HG03354 (cell line): ENCODE measurements around the gene MORN5.
A peak's percentile ranks its signal among the peaks of the same experiment; 100 is the strongest.

Experiments used
- ATAC-seq: cut with Tn5 transposase; IDR thresholded peaks from one replicate; pipeline ENCODE4 v1.9.1; 2021; ENCODE audit warnings: mild to moderate bottlenecking; ENCODE audit not compliant: unreplicated experiment, poor library complexity, severe bottlenecking

MORN5 gene

GRCh38 chr9:122140368-122141193 is 19.1 kb upstream of the MORN5 start:
- no peak for ATAC-seq

- no peak for ATAC-seq
Observed at GRCh38 chr9:122141671-122142070, 18.0 kb upstream of the MORN5 start.

DNA sequence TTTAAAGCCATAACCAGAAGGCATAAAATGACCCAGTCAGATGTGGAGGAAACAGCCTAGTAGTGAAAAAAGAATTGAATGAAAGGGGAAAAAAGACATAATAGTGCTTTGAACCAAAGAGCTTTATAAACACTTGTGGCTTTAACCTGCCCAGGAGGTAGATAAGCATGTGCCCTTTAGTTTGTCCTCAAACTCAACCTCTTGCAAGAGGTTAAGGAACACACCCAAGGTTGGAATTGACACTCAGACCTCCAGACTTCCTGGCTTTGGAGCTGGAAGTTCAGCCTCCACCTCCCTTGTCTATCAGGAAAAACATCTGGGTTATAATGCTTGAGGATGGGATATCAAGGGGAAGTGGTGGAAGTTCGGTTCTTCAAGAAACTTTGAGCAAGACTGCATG is 16.4 kb upstream of the MORN5 start:
- no peak for ATAC-seq

DNA sequence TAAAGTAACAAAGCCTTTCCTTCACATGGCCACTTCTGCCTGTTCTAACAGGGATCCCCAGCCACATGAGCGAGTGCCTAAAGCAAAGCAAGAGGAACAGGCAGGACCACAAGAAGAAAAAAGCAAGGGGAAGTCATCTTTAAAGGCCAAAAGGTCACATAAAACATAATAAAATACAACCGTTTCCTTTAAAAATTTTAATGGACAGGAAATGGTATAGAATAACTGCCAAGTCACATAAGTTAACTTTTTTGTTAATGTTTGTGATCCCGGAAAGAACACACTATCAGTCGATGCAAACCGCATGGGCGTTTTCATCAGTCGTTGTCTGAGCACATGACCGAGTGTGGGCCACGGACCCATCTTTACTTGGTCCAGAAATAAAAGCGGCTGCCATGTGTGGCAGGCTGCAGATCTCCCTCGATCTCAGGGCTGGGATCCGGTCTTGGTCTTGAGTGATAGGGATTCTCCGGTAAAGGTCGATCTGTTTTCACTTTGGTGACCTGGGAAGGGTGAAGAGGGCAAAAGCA is 15.8 kb upstream of the MORN5 start:
- ATAC-seq: no peak

GRCh38 chr9:122144836-122145591 is 14.7 kb upstream of the MORN5 start:
- ATAC-seq: no peak

GRCh38 chr9:122145592-122145863 is 14.2 kb upstream of the MORN5 start:
- no peak for ATAC-seq

DNA sequence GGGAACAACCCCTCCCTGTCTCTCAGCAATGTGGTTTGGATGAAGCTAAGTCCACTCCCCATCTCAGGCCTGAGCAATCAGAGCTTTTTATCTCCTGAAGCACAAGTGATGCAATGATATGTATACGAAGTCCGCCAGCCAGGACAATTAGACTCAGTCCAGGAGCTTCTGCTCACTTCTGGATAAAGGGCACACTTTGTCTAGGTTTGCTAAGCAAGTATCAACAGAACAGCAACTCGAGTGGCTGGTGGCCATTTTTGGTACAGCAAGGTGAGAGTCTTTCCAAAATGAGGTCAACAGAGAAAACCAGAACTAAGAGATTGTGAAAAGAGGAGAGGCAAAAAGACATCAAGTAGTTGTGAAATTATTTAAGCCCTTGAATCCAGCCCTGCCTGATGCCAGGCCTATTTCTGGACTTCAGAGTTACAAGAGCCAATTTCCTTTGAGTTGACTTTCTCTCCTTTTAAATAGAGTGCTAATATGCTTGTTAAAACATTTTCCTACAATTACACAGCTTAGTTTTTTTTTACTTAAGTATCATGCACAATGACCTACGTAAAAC is 8.4 kb upstream of the MORN5 start:
- ATAC-seq: no peak

GRCh38 chr9:122155796-122156195 is 3.9 kb upstream of the MORN5 start:
- ATAC-seq: no peak

GRCh38 chr9:122158202-122158601 is 1.5 kb upstream of the MORN5 start:
- peak; percentile 56 for ATAC-seq

GRCh38 chr9:122159925-122160246 is 178 bp downstream of the MORN5 start:
- ATAC-seq: peak; percentile 1

GRCh38 chr9:122162415-122162814 is 2.7 kb downstream of the MORN5 start:
- ATAC-seq: no peak

- ATAC-seq: no peak
Observed at GRCh38 chr9:122164286-122164685, 4.6 kb downstream of the MORN5 start.

DNA sequence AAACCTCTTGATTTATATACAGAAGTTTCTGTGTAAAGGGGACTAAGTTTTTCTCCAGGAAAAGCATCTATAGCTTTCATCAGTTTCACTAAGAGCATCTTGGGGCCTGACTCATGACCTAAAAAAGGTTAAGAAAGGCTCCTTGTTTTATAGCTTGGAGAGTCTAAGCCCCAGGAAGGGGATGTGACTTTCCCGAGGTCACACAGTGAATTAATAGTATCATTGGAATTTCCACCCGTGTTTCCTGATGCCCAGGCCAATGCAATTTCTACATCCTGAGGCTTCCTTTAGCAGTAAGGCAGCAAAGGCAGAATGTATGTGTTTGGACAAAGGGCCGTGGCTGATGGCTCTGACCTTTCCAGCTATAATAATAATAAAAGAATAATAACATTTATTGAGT is 8.6 kb downstream of the MORN5 start:
- no peak for ATAC-seq

- no peak for ATAC-seq
Observed at GRCh38 chr9:122172131-122172530, 12.4 kb downstream of the MORN5 start.

DNA sequence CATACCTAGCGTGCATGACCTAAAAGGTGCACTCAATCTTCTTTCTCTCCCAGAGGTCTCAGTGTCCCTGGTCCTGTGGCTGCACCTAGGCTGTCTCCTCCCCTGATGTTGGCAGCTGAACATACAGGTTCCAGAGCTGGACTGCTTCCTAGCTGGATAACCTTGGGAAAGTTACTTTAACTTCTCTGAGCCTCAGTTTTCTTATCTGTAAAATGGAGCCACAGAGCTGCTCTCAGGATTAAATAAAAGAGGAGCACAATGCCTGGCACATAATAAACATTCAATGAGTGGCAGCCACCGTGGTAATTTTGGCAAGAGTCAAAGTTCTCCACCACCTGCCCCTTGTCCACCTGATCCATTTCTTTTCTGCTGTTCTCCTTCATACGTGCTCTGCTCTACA is 14.0 kb downstream of the MORN5 start:
- no peak for ATAC-seq

GRCh38 chr9:122176916-122177315 is 17.2 kb downstream of the MORN5 start:
- no peak for ATAC-seq

DNA sequence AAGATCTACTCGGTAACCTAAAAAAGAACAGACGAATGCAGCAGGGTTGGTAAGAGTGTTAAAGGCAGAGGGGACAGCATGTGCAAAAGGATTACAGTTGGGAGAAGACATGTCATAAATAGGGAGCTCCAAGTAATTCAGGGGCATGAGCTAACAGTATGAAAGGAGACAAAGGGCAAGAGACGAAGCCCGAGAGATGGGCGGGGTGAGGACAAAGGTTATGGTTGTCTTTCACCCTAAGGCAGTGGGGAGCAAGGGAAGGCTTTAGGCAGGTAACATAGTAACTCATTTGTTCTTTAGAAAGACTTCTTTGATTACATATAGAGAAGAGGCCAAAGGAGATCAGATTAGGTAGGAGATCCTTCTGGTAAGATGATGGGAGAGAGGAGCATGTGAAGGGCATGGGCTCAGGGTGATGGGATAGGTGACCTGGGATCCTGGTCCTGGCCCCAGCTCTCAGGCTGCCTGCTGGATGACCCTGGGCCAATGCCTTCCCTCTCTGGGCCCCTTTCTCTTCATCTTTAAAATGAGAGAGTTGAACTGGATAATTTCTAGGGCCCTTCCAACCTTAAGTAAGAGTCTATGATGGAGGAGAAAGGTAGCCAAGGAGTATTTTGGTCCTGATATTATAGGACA is 19.5 kb downstream of the MORN5 start:
- no peak for ATAC-seq

GRCh38 chr9:122179690-122180074 is 20.0 kb downstream of the MORN5 start:
- ATAC-seq: no peak

GRCh38 chr9:122180633-122181032 is 20.9 kb downstream of the MORN5 start:
- no peak for ATAC-seq

DNA sequence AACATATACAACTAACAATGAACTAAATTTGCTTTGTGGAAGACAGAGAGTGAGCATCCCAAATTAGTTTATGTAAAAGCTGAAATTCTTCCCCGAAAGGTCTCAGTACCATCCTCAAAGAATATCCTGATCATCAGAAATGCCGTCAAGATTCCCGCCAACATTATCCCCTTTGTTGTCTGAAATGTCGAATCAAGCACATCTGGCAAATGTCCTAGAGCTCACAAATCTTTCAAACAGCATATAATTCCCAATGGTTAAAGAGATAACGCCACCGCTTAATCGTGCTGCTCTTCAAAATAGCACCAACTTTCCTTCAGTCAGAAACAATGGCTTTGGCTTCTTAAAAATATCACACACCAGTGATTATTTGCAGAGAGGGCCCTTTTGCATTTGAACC is 23.8 kb downstream of the MORN5 start:
- ATAC-seq: no peak

GRCh38 chr9:122184551-122184950 is 24.8 kb downstream of the MORN5 start:
- no peak for ATAC-seq
